Common myeloid progenitor, CD34-positive (primary cell): Measurements from ENCODE around the gene SYT2.

Experiments used
- CTCF ChIA-PET: fragments of 350-600 bp; sonication (Branson Sonifier 250); formaldehyde crosslinking; loops from one replicate; lab custom pipeline; 2021; ENCODE audit warnings: antibody characterized with exemption; lab: Charles Lee
- POLR2A ChIA-PET: fragments of 350-600 bp; sonication (Branson Sonifier 250); formaldehyde crosslinking; loops from one replicate; lab custom pipeline; 2021; ENCODE audit warnings: antibody characterized with exemption; lab: Charles Lee
- DNase-seq, 3 donors: peaks; one replicate each; pipeline versions ENCODE4 v3.0.0 to v3.0.0-alpha.2; 2013
- H3K27ac ChIP-seq, 2 experiments: 1 replicate in 1 of 2; 2 replicates in 1 of 2; pipeline ENCODE4 v1.7.0; 2013; ENCODE audit warnings: inconsistent platforms in 2 of 2, low read length in 2 of 2, mild to moderate bottlenecking in 2 of 2, low read depth in 1 of 2, moderate library complexity in 1 of 2; ENCODE audit not compliant: severe bottlenecking in 2 of 2, insufficient read depth in 1 of 2, poor library complexity in 1 of 2
- H3K27me3 ChIP-seq, 5 experiments: replicated peaks in 2 of 5; 1 replicate in 3 of 5; 2 replicates in 2 of 5; pipeline versions ENCODE4 v1.6.1 to v1.7.0; 2013; ENCODE audit warnings: low read length in 4 of 5, mild to moderate bottlenecking in 2 of 5, moderate library complexity in 2 of 5, inconsistent platforms in 1 of 5; ENCODE audit not compliant: insufficient read depth in 5 of 5, control insufficient read depth in 4 of 5
- H3K36me3 ChIP-seq, 4 experiments: 1 replicate in 2 of 4; 2 replicates in 2 of 4; pipeline versions ENCODE4 v1.6.1 to v1.7.0; 2013; ENCODE audit warnings: low read length in 3 of 4, control low read depth in 1 of 4, mild to moderate bottlenecking in 1 of 4; ENCODE audit not compliant: control insufficient read depth in 4 of 4, insufficient read depth in 4 of 4
- H3K4me1 ChIP-seq, 4 experiments: 1 replicate in 3 of 4; 2 replicates in 1 of 4; pipeline versions ENCODE4 v1.6.1 to v1.7.1; 2013; ENCODE audit warnings: low read length in 3 of 4, mild to moderate bottlenecking in 3 of 4, control low read depth in 1 of 4, inconsistent platforms in 1 of 4, moderate library complexity in 1 of 4; ENCODE audit not compliant: control insufficient read depth in 4 of 4, insufficient read depth in 4 of 4; ENCODE audit errors: control extremely low read depth in 1 of 4
- H3K4me3 ChIP-seq, 7 experiments: 1 replicate in 4 of 7; 2 replicates in 3 of 7; pipeline versions ENCODE4 v1.5.1 to v1.7.0; 2013; ENCODE audit warnings: mild to moderate bottlenecking in 7 of 7, low read length in 6 of 7, moderate library complexity in 6 of 7, inconsistent platforms in 2 of 7, low read depth in 2 of 7, control low read depth in 1 of 7; ENCODE audit not compliant: insufficient read depth in 4 of 7, control insufficient read depth in 1 of 7; ENCODE audit errors: extremely low read depth in 1 of 7
- H3K9me3 ChIP-seq, 5 experiments: 1 replicate in 4 of 5; 2 replicates in 1 of 5; pipeline versions ENCODE4 v1.6.1 to v1.7.1; 2013; ENCODE audit warnings: low read length in 4 of 5, mild to moderate bottlenecking in 2 of 5, inconsistent platforms in 1 of 5, low read depth in 1 of 5, moderate library complexity in 1 of 5; ENCODE audit not compliant: control insufficient read depth in 4 of 5, insufficient read depth in 2 of 5; ENCODE audit errors: control extremely low read depth in 1 of 5
- WGBS: methylation state at CpG from one replicate; pipeline ENCODE4 v1.1.5; 2013; ENCODE audit not compliant: insufficient coverage; 5-methylcytosine and 5-hydroxymethylcytosine counted together

The SYT2 gene

DNA sequence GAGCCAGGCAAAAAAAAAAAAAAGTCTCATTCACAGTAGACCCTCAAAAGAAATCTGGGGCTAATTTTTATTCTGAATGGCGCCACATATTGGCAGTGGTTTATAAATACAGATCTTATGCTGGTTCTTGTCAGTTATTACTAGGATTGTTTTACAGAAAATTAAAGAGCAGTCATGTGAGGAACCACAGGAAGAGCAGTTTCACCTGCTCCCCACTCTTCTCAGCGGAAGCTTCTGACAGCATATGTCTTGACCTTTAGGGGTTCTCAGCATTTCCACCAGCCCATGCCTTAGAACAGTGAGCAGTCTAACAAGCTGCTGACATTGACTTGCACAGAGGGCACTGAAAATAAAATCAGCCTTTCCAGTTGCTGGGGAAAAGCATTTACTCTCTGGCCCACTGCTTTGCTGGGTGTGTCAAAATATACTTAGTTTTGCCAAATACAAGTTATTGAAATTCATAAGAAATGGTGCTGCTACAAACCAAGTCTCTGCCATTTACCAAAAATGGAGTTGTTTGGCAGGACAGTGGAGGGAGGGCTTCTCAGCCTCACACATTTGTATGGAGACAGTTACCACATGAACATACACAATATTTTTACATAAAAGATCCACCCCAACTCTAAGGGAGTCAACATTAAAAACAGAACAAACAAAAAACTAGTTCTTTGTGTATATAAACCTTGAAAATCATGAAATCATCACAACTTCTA lies 144.2 kb downstream of the SYT2 start:
- ChIA-PET CTCF (interaction anchor here (0.6 to 1.0 kb wide), 4 partner anchors 9 to 150 kb away, joined by 3 to 4 read pairs (median 3); no protein-coding TSS in a partner anchor), POLR2A (no interaction called here)
- H3K27ac ChIP-seq: no peak overlapping the region
- no peaks in the 10 kb centered on the region for H3K4me1 ChIP-seq
- no peaks in the 10 kb centered on the region for H3K9me3 ChIP-seq
- H3K27me3 ChIP-seq: no peaks in the 10 kb centered on the region
- peaks cover 6 to 11% (median 8%) of the 10 kb centered on the region in 4 experiments for H3K36me3 ChIP-seq
- no peak for DNase-seq
- WGBS: 86% methylated on average over 2 of the region's 2 CpGs
- no peak overlapping the region for H3K4me3 ChIP-seq

DNA sequence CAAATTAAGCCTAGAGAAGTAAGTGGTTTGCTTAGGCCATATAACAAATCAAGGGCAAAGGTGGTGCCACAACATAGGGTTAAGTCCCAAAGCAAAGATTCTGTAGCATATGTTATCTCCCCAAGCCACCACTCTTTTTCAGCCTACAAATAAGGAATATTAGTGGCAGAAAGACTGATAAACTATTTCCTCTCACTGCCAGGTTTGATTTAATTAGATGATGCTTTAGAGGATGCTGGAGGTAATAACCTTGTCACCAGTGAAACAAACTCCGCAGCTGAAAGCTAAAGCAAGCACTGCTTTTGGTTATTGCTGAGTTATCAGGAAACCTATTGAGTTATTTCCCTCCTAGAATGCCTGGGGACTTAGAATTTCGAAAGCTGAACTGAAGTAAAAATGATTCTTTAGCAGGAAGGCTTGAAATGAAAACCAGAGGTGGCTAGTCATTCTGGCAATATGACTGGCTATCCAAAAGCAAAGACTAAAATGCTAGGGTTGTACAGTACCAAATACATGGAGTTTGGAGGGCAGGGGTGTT lies 145.2 kb downstream of the SYT2 start:
- H3K9me3 ChIP-seq: no peaks in the 10 kb centered on the region
- CTCF ChIA-PET: interaction anchor here (0.7 to 0.9 kb wide), 2 partner anchors 10 to 151 kb away, joined by 3 to 4 read pairs; no protein-coding TSS in a partner anchor
- H3K27me3 ChIP-seq: no peaks in the 10 kb centered on the region
- no peaks in the 10 kb centered on the region for H3K4me1 ChIP-seq
- no peak overlapping the region for H3K27ac ChIP-seq
- peaks cover 6 to 11% (median 8%) of the 10 kb centered on the region in 4 experiments for H3K36me3 ChIP-seq
- no peak for DNase-seq
- no peak overlapping the region for H3K4me3 ChIP-seq
- 93% methylated on average over 2 of the region's 2 CpGs for WGBS
- POLR2A ChIA-PET: no interaction called here

DNA sequence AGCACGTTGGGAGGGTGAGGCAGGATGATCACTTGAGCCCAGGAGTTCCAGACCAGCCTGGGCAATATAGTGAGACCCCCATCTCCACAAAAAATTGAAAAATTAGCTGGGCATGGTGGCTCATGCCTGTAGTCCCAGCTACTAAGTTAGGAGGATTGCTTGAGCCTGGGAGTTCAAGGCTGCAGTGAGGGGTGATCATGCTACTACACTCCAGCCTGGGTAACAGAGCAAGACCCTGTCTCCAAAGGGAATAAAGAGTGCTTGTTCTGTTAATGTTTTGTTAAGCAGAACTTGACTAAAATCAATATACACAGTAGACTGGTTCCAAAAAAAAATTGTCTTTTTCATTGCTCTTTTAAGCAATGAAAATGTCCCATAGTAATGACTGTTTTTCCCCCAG lies 146.4 kb downstream of the SYT2 start:
- Histone ChIP-seq H3K36me3 (peaks cover 3 to 8% (median 5%) of the 10 kb centered on the region in 4 experiments), H3K9me3 (no peaks in the 10 kb centered on the region), H3K4me1 (no peaks in the 10 kb centered on the region), H3K27me3 (no peaks in the 10 kb centered on the region), H3K4me3 (no peak overlapping the region), H3K27ac (no peak overlapping the region)
- no peak for DNase-seq
- ChIA-PET CTCF (no interaction called here), POLR2A (no interaction called here)
- 100% methylated on average over 1 of the region's 1 CpG for WGBS

DNA sequence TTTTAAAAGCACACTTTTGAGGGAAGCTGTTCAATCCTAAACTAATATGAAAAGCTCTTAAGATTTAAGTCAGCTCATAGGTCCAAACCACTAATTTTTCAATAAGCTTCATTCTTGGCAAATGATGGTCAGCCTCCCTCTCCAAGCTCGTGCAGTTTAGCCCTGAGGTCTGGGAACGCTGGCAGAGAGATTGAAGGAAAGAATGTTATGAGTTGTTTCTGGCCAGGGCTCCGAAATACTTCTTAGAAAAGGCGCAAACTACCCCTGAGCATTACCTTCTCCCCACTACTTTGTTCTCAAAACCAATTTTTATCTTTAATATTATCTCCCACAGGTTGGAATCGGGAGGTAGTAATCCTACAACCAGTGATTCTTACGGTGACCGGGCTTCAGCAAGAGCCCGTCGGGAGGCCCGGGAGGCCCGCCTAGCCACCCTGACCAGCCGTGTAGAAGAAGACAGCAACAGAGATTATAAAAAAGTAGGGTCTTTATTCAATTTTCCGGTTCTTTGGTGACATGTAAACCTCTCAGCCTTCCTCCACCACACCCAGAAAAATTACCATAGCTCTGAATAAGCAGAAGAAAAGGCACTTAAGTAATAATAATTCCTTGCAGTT lies 147.7 kb downstream of the SYT2 start:
- H3K36me3 ChIP-seq: peaks cover 3 to 5% (median 4%) of the 10 kb centered on the region in 4 experiments
- ChIA-PET POLR2A (no interaction called here), CTCF (interaction anchor here (0.8 to 1.2 kb wide), 2 partner anchors 46 to 98 kb away, joined by 3 read pairs; no protein-coding TSS in a partner anchor)
- H3K27me3 ChIP-seq: no peaks in the 10 kb centered on the region
- no peak overlapping the region for H3K4me3 ChIP-seq
- H3K9me3 ChIP-seq: no peaks in the 10 kb centered on the region
- no peaks in the 10 kb centered on the region for H3K4me1 ChIP-seq
- DNase-seq: no peak
- H3K27ac ChIP-seq: no peak overlapping the region
- 96% methylated on average over 8 of the region's 13 CpGs for WGBS

DNA sequence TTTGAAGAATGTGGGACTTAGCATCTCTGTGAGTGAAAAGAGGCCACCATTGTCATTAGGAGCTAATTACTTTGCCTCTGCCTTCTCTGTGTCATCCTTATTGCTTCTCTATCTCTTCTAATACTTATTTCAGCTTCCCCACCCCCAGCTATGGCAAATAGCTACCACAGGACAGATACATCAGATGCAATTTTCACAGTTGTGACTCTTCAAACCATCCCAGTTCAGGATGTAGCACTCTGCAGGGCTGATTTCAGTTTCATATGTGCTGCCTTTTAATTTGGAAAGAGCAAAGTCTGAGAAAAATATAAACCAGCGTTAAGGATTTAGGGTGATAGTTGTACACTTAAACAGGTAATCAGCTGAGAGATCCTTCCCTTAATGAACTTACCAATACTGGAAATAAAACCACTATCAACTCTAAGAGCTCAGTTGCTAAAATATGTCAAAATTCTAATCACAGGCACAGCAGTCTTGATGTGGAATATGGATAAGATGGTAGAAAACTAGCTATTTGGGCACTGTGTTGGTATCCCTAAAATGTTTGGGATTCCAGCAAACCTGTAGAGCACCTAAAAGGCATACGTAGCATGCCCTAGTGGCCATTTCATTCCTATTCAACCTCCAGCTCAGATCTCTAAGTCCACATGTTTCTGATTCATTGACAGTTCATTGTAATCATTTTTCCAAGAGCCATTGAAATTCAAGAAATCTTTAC lies 148.4 kb downstream of the SYT2 start:
- Histone ChIP-seq H3K27me3 (no peaks in the 10 kb centered on the region), H3K4me1 (no peaks in the 10 kb centered on the region), H3K36me3 (peaks cover 3 to 4% (median 3%) of the 10 kb centered on the region in 4 experiments), H3K4me3 (no peak overlapping the region), H3K27ac (no peak overlapping the region), H3K9me3 (no peaks in the 10 kb centered on the region)
- DNase-seq: no peak
- WGBS: 100% methylated on average over 2 of the region's 2 CpGs
- CTCF ChIA-PET: interaction anchor here (0.7 to 1.2 kb wide), 4 partner anchors 10 to 99 kb away, joined by 3 to 4 read pairs (median 3); no protein-coding TSS in a partner anchor
- POLR2A ChIA-PET: no interaction called here

GRCh38 chr1:202561240-202561639 lies 149.0 kb downstream of the SYT2 start:
- DNase-seq: no peak
- H3K9me3 ChIP-seq: no peaks in the 10 kb centered on the region
- H3K4me1 ChIP-seq: no peaks in the 10 kb centered on the region
- H3K27ac ChIP-seq: no peak overlapping the region
- ChIA-PET CTCF (interaction anchor here (0.6 to 1.1 kb wide), 3 partner anchors 11 to 96 kb away, joined by 3 to 5 read pairs (median 4); no protein-coding TSS in a partner anchor), POLR2A (interaction anchor here (0.6 kb wide), 1 partner anchor 100 kb away, joined by 5 read pairs; no protein-coding TSS in a partner anchor)
- peaks cover 0 to 4% (median 3%) of the 10 kb centered on the region in 4 experiments for H3K36me3 ChIP-seq
- no CpG with 5 or more reads among the region's 1 CpG for WGBS
- H3K4me3 ChIP-seq: no peak overlapping the region
- H3K27me3 ChIP-seq: no peaks in the 10 kb centered on the region
